Activated CD8-positive, alpha-beta T cell treated with anti-CD3 and anti-CD28 coated beads, Interleukin-2, amount 10 ng/mL, durations not matched to agents 7 days and 5 days (primary cell): ENCODE results near the gene NOP53. TPM values are rescaled to one million over a fixed set of nuclear protein-coding genes. Genes with fewer than 3 reads are reported as not detected.
"Not testable (repeated sequence)": the region's sequence is repeated elsewhere in the genome, so short reads cannot be mapped to it uniquely, and the experiment has no call there.

Source experiments
- ATAC-seq: fragments of 150-1000 bp; cut with Tn5 transposase; one replicate; pipeline ENCODE4 v1.10.0; 2021; ENCODE audit warnings: moderate library complexity
- CTCF ChIA-PET: fragments of 350-600 bp; sonication (Branson Sonifier 250); formaldehyde crosslinking; loops from one replicate; lab custom pipeline; 2021; ENCODE audit warnings: antibody characterized with exemption; lab: Charles Lee
- POLR2A ChIA-PET: fragments of 350-600 bp; sonication (Branson Sonifier 250); formaldehyde crosslinking; loops from one replicate; lab custom pipeline; 2021; ENCODE audit warnings: antibody characterized with exemption; lab: Charles Lee
- DNase-seq: peaks from one replicate; pipeline ENCODE4 v3.0.0-alpha.2; 2020
- H3K27ac Mint-ChIP-seq: one replicate; pipeline ENCODE4 v1.8.0; 2021; ENCODE audit warnings: mild to moderate bottlenecking, mixed read lengths
- H3K27me3 Mint-ChIP-seq: one replicate; pipeline ENCODE4 v1.8.0; 2021; ENCODE audit warnings: low read depth, mixed read lengths
- H3K36me3 Mint-ChIP-seq: one replicate; pipeline ENCODE4 v1.8.0; 2021; ENCODE audit warnings: low read depth, mixed read lengths
- H3K4me1 Mint-ChIP-seq: one replicate; pipeline ENCODE4 v1.8.0; 2021; ENCODE audit warnings: low read depth, mixed read lengths
- H3K4me3 Mint-ChIP-seq: one replicate; pipeline ENCODE4 v1.8.0; 2021; ENCODE audit warnings: mild to moderate bottlenecking, mixed read lengths
- H3K9me3 Mint-ChIP-seq: one replicate; pipeline ENCODE4 v1.8.0; 2022; ENCODE audit warnings: mixed read lengths; ENCODE audit not compliant: insufficient read depth
- total RNA-seq, 2 experiments: library from RNA; stranded (reverse); gene quantifications; one replicate each; pipeline ENCODE4 v1.2.3, GENCODE V29; 2021

NOP53 gene
- total RNA-seq, 2 experiments from 2014 or later = 244 to 272 TPM

- no peak for ATAC-seq
- ChIA-PET CTCF (interaction anchor here (0.9 to 8.4 kb wide), 5 partner anchors 9 to 267 kb away, joined by 3 to 118 read pairs (median 4); partner anchors contain the start of genes EHD2, KPTN and NAPA), POLR2A (no interaction called here)
- Mint-ChIP-seq H3K36me3 (peaks cover 11% of the 10 kb centered on the region), H3K4me1 (peaks cover 5% of the 10 kb centered on the region), H3K27me3 (no peaks in the 10 kb centered on the region), H3K9me3 (no peaks in the 10 kb centered on the region), H3K27ac (no peak overlapping the region), H3K4me3 (no peak overlapping the region)
- DNase-seq = no peak
Observed at GRCh38 chr19:47704024-47704423, 41.3 kb upstream of the NOP53 start.

GRCh38 chr19:47704656-47705055 is 40.7 kb upstream of the NOP53 start:
- POLR2A ChIA-PET = no interaction called here
- no peak for ATAC-seq
- Mint-ChIP-seq H3K27me3 (no peaks in the 10 kb centered on the region), H3K9me3 (no peaks in the 10 kb centered on the region), H3K4me1 (peaks cover 5% of the 10 kb centered on the region), H3K4me3 (no peak overlapping the region), H3K36me3 (peaks cover 11% of the 10 kb centered on the region), H3K27ac (no peak overlapping the region)
- CTCF ChIA-PET = interaction anchor here (1.2 to 8.4 kb wide), 4 partner anchors 189 to 272 kb away, joined by 3 to 118 read pairs (median 7); partner anchors contain the start of genes KPTN and NAPA
- no peak for DNase-seq

GRCh38 chr19:47707135-47707925 is 38.0 kb upstream of the NOP53 start:
- DNase-seq = peak; percentile 87
- Mint-ChIP-seq H3K36me3 (peaks cover 7% of the 10 kb centered on the region), H3K4me1 (peaks cover 5% of the 10 kb centered on the region), H3K27ac (no peak overlapping the region), H3K27me3 (peaks cover 5% of the 10 kb centered on the region), H3K4me3 (no peak overlapping the region), H3K9me3 (no peaks in the 10 kb centered on the region)
- ATAC-seq = peak; percentile 96
- POLR2A ChIA-PET = interaction anchor here (1.6 kb wide), 1 partner anchor 271 kb away, joined by 10 read pairs; no protein-coding TSS in a partner anchor
- CTCF ChIA-PET = interaction anchor here (0.7 to 8.4 kb wide), 20 partner anchors 8 to 411 kb away, joined by 3 to 118 read pairs (median 4); partner anchors contain the start of gene KPTN

GRCh38 chr19:47711652-47712242 is 33.6 kb upstream of the NOP53 start:
- Mint-ChIP-seq H3K36me3 (no peaks in the 10 kb centered on the region), H3K27me3 (peaks cover 28% of the 10 kb centered on the region), H3K4me3 (no peak overlapping the region), H3K27ac (no peak overlapping the region), H3K9me3 (no peaks in the 10 kb centered on the region), H3K4me1 (peaks cover 7% of the 10 kb centered on the region)
- ChIA-PET CTCF (interaction anchor here (1.1 to 6.4 kb wide), 12 partner anchors 12 to 363 kb away, joined by 3 to 64 read pairs (median 6); partner anchors contain the start of genes DHX34 and NOP53), POLR2A (interaction anchor here (1.2 kb wide), 1 partner anchor 31 kb away, joined by 3 read pairs; no protein-coding TSS in a partner anchor)
- ATAC-seq (no peak), DNase-seq (no peak)

GRCh38 chr19:47713046-47714021 is 32.0 kb upstream of the NOP53 start, which contains the start of gene EHD2:
TSS of gene EHD2 (plus strand) at chr19:47713422. CDS start at chr19:47716613, 3,191 bp downstream.
- POLR2A ChIA-PET = interaction anchor here (1.0 to 1.2 kb wide), 2 partner anchors 30 to 32 kb away, joined by 3 read pairs; partner anchors contain the start of gene NOP53
- H3K36me3 Mint-ChIP-seq = no peaks in the 10 kb centered on the region
- ATAC-seq (peak; percentile 75), DNase-seq (peak; percentile 52)
- H3K27ac Mint-ChIP-seq = no peak within 1 kb of the TSS
- H3K9me3 Mint-ChIP-seq = no peaks in the 10 kb centered on the region
- CTCF ChIA-PET = interaction anchor here (0.6 to 6.4 kb wide), 36 partner anchors 10 to 425 kb away, joined by 3 to 64 read pairs (median 4); partner anchors contain the start of genes DHX34 and NOP53
- H3K4me1 Mint-ChIP-seq = peaks cover 2% of the 10 kb centered on the region
- peaks cover 28% of the 10 kb centered on the region for H3K27me3 Mint-ChIP-seq
- no peak within 1 kb of the TSS for H3K4me3 Mint-ChIP-seq

GRCh38 chr19:47714339-47714738 is 31.0 kb upstream of the NOP53 start:
- no peaks in the 10 kb centered on the region for H3K9me3 Mint-ChIP-seq
- no peaks in the 10 kb centered on the region for H3K36me3 Mint-ChIP-seq
- H3K27ac Mint-ChIP-seq = no peak overlapping the region
- ChIA-PET CTCF (interaction anchor here (0.7 to 6.4 kb wide), 7 partner anchors 9 to 282 kb away, joined by 3 to 64 read pairs (median 4); partner anchors contain the start of gene NOP53), POLR2A (no interaction called here)
- ATAC-seq (no peak), DNase-seq (no peak)
- H3K27me3 Mint-ChIP-seq = peaks cover 28% of the 10 kb centered on the region
- peaks cover 2% of the 10 kb centered on the region for H3K4me1 Mint-ChIP-seq
- H3K4me3 Mint-ChIP-seq = no peak overlapping the region

- not testable (repeated sequence) for ATAC-seq, H3K27ac Mint-ChIP-seq, H3K9me3 Mint-ChIP-seq
Observed at GRCh38 chr19:47714855-47715254, 30.5 kb upstream of the NOP53 start.

GRCh38 chr19:47716270-47716937 is 28.9 kb upstream of the NOP53 start:
- no peaks in the 10 kb centered on the region for H3K9me3 Mint-ChIP-seq
- H3K4me1 Mint-ChIP-seq = peaks cover 2% of the 10 kb centered on the region
- H3K27ac Mint-ChIP-seq = no peak overlapping the region
- no peak for ATAC-seq
- H3K27me3 Mint-ChIP-seq = peaks cover 34% of the 10 kb centered on the region
- CTCF ChIA-PET = interaction anchor here (2.3 to 6.4 kb wide), 2 partner anchors 10 to 28 kb away, joined by 10 to 64 read pairs; partner anchors contain the start of gene NOP53
- DNase-seq = no peak
- no peak overlapping the region for H3K4me3 Mint-ChIP-seq
- H3K36me3 Mint-ChIP-seq = no peaks in the 10 kb centered on the region
- POLR2A ChIA-PET = no interaction called here

More at GRCh38 chr19:47714855-47715254, 30.5 kb upstream of the NOP53 start:
- CTCF ChIA-PET = interaction anchor here (0.7 to 6.4 kb wide), 6 partner anchors 9 to 278 kb away, joined by 3 to 64 read pairs (median 4); partner anchors contain the start of gene NOP53
- POLR2A ChIA-PET, H3K36me3 Mint-ChIP-seq, H3K4me1 Mint-ChIP-seq, H3K4me3 Mint-ChIP-seq, DNase-seq: not testable (repeated sequence)
- peaks cover 28% of the 10 kb centered on the region for H3K27me3 Mint-ChIP-seq

- CTCF ChIA-PET, POLR2A ChIA-PET, ATAC-seq, H3K36me3 Mint-ChIP-seq, H3K9me3 Mint-ChIP-seq, H3K4me1 Mint-ChIP-seq, DNase-seq, H3K4me3 Mint-ChIP-seq, H3K27ac Mint-ChIP-seq: not testable (repeated sequence)
- H3K27me3 Mint-ChIP-seq = peaks cover 25% of the 10 kb centered on the region
Observed at GRCh38 chr19:47718415-47719046, 26.8 kb upstream of the NOP53 start.
